Spleen (tissue), 7 donors: ENCODE results near the gene ATP11B.

Source experiments
- POLR2A ChIP-seq, 3 donors: fragments of 450-650 bp; IDR thresholded peaks; one replicate each; pipeline ENCODE4 v1.5.1; 2017; ENCODE audit warnings: antibody characterized with exemption in 3 of 3, mild to moderate bottlenecking in 1 of 3
- POLR2AphosphoS5 ChIP-seq, 3 donors: sonication (generic); formaldehyde crosslinking; IDR thresholded peaks; one replicate each; pipeline ENCODE4 v1.5.1; 2017; ENCODE audit warnings: antibody characterized with exemption in 3 of 3
- TF ChIP-seq, protein P1 (sequence below), 11 experiments: fragments of 200-600 bp in 7 of 11; fragments of 450-650 bp in 4 of 11; sonication (generic) in 4 of 11; IDR thresholded peaks in 8 of 11; conservative IDR thresholded peaks in 3 of 11; 1 replicate in 7 of 11; 2 replicates in 4 of 11; pipeline versions ENCODE4 v1.4.0 to v1.8.0; 2016 to 2021; ENCODE audit warnings: antibody characterized with exemption in 11 of 11, inconsistent platforms in 4 of 11, mild to moderate bottlenecking in 1 of 11
- donor health status: DM: no; HTN: no; CAD: no; lungs with moderate emphysema.
- donor health status: DM: no; HTN: no; CAD: no.
- donor health status: DM: no; HTN: no; CAD: no.

DNA sequence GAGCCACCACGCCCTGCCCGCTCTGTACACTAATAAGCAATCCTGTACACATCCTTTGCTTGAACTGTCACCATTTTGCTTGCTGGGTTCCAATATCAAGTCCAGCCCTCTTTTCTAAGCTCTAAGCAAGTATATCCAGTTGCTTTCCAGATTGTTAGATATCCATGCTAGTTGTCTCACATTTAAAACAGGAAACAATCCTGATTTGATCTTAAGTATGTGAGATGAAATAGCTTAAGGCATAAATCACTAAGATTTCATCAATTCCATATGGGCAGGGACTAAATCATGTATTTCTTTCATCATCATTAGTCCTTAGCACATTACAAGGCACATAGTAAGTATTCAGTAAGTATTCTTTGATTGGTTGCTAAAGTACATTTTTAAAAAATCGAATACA lies 16.2 kb downstream of the ATP11B start:
- TF ChIP-seq, protein P1, sequence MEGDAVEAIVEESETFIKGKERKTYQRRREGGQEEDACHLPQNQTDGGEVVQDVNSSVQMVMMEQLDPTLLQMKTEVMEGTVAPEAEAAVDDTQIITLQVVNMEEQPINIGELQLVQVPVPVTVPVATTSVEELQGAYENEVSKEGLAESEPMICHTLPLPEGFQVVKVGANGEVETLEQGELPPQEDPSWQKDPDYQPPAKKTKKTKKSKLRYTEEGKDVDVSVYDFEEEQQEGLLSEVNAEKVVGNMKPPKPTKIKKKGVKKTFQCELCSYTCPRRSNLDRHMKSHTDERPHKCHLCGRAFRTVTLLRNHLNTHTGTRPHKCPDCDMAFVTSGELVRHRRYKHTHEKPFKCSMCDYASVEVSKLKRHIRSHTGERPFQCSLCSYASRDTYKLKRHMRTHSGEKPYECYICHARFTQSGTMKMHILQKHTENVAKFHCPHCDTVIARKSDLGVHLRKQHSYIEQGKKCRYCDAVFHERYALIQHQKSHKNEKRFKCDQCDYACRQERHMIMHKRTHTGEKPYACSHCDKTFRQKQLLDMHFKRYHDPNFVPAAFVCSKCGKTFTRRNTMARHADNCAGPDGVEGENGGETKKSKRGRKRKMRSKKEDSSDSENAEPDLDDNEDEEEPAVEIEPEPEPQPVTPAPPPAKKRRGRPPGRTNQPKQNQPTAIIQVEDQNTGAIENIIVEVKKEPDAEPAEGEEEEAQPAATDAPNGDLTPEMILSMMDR (IDR thresholded peaks at IDR 0.05 in 8 of 11, conservative IDR thresholded peaks at IDR 0.05 in 3 of 11): no peak
- no peak for TF ChIP-seq POLR2A (IDR thresholded peaks at IDR 0.05)
- no peak for TF ChIP-seq POLR2AphosphoS5 (IDR thresholded peaks at IDR 0.05)
